ENCODE measurements around the gene CTNNBL1. TPM values are rescaled to one million over a fixed set of nuclear protein-coding genes. Genes with fewer than 3 reads are reported as not detected.

Gene CTNNBL1
- total RNA-seq, 1 experiment from 2014 or later = 55.4 TPM

- no peak for ATAC-seq
- no peaks in the 10 kb centered on the region for H3K36me3 ChIP-seq (ENCODE audit: control insufficient read depth in 1 of 2, insufficient read depth in 2 of 2, low read length in 2 of 2)
These were observed 193.0 kb downstream of the CTNNBL1 start for GRCh38 chr20:37886851-37887297.

More at GRCh38 chr20:37886851-37887297, 193.0 kb downstream of the CTNNBL1 start:
- intact Hi-C loops (cut with micrococcal nuclease) = no loop called here
- H3K79me2 ChIP-seq (ENCODE audit: insufficient read depth, low read length) = no peaks in the 10 kb centered on the region
- CTCF ChIA-PET = no interaction called here
- BruUV-seq (replicated peaks) = no TSS peak
- no peaks in the 10 kb centered on the region for H3K9me2 ChIP-seq (ENCODE audit: insufficient read depth)
- no peaks in the 10 kb centered on the region for H3K27me3 ChIP-seq (ENCODE audit: insufficient read depth, low read length)
- H4K20me1 ChIP-seq (ENCODE audit: insufficient read depth) = no peaks in the 10 kb centered on the region
- H3K4me1 ChIP-seq (ENCODE audit: control insufficient read depth in 1 of 2, insufficient read depth in 2 of 2, low read length in 2 of 2) = no peaks in the 10 kb centered on the region
- POLR2A ChIA-PET = no interaction called here
- no peak overlapping the region for H2AFZ ChIP-seq (ENCODE audit: low read depth, low read length, poor library complexity, severe bottlenecking)
- H3K9ac ChIP-seq (ENCODE audit: low read length) = no peak overlapping the region
- H3K4me3 ChIP-seq (replicated peaks in 1 of 2; ENCODE audit: low read depth in 1 of 2, low read length in 2 of 2) = no peak overlapping the region
- no peak overlapping the region for H3K27ac ChIP-seq (ENCODE audit: low read depth, low read length)
- H3K4me2 ChIP-seq (ENCODE audit: low read length) = no peak overlapping the region
- RAD21 ChIA-PET (ENCODE audit: low non-redundant PET in 1 of 2, low total read pairs in 2 of 2, uncharacterized antibody in 2 of 2, unreplicated experiment in 2 of 2) = no interaction called here
- TF ChIP-seq YY1 (IDR thresholded peaks at IDR 0.05; ENCODE audit: extremely low read depth, insufficient replicate concordance, low read depth, low read length) (no peak), FOSL1 (IDR thresholded peaks at IDR 0.05; ENCODE audit: low read depth) (no peak), RAD21 (IDR thresholded peaks at IDR 0.05; ENCODE audit: low read depth) (no peak), SIN3A (IDR thresholded peaks at IDR 0.05; ENCODE audit: low read depth) (no peak), ELF1 (IDR thresholded peaks at IDR 0.05; ENCODE audit: borderline replicate concordance, low read depth) (no peak), EGR1 (IDR thresholded peaks at IDR 0.05; ENCODE audit: low read depth) (no peak), JUND (IDR thresholded peaks at IDR 0.05) (no peak), EZH2 (IDR thresholded peaks at IDR 0.05) (no peak), POLR2AphosphoS5 (IDR thresholded peaks at IDR 0.05; ENCODE audit: low read depth, low read length) (no peak), EZH2phosphoT487 (IDR thresholded peaks at IDR 0.05; ENCODE audit: borderline replicate concordance) (no peak), TCF7L2 (IDR thresholded peaks at IDR 0.05; ENCODE audit: borderline replicate concordance, extremely low read depth, insufficient read depth, insufficient read length) (no peak), SP1 (IDR thresholded peaks at IDR 0.05; ENCODE audit: low read depth) (no peak), POLR2A (IDR thresholded peaks at IDR 0.05; ENCODE audit: borderline replicate concordance, extremely low read depth, insufficient read depth, insufficient read length) (no peak), CBX3 (IDR thresholded peaks at IDR 0.05; ENCODE audit: low read depth) (no peak), SRF (IDR thresholded peaks at IDR 0.05; ENCODE audit: low read depth) (no peak), MAX (IDR thresholded peaks at IDR 0.05) (no peak), ZNF274 (IDR thresholded peaks at IDR 0.05; ENCODE audit: low read depth, low read length) (no peak)
- TF ChIP-seq, protein P1, sequence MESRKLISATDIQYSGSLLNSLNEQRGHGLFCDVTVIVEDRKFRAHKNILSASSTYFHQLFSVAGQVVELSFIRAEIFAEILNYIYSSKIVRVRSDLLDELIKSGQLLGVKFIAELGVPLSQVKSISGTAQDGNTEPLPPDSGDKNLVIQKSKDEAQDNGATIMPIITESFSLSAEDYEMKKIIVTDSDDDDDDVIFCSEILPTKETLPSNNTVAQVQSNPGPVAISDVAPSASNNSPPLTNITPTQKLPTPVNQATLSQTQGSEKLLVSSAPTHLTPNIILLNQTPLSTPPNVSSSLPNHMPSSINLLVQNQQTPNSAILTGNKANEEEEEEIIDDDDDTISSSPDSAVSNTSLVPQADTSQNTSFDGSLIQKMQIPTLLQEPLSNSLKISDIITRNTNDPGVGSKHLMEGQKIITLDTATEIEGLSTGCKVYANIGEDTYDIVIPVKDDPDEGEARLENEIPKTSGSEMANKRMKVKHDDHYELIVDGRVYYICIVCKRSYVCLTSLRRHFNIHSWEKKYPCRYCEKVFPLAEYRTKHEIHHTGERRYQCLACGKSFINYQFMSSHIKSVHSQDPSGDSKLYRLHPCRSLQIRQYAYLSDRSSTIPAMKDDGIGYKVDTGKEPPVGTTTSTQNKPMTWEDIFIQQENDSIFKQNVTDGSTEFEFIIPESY (IDR thresholded peaks at IDR 0.05; ENCODE audit: extremely low read depth, insufficient replicate concordance, low read length) = no peak
- TF ChIP-seq, protein P2, sequence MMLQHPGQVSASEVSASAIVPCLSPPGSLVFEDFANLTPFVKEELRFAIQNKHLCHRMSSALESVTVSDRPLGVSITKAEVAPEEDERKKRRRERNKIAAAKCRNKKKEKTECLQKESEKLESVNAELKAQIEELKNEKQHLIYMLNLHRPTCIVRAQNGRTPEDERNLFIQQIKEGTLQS (IDR thresholded peaks at IDR 0.05) = no peak
- TF ChIP-seq, protein P3, sequence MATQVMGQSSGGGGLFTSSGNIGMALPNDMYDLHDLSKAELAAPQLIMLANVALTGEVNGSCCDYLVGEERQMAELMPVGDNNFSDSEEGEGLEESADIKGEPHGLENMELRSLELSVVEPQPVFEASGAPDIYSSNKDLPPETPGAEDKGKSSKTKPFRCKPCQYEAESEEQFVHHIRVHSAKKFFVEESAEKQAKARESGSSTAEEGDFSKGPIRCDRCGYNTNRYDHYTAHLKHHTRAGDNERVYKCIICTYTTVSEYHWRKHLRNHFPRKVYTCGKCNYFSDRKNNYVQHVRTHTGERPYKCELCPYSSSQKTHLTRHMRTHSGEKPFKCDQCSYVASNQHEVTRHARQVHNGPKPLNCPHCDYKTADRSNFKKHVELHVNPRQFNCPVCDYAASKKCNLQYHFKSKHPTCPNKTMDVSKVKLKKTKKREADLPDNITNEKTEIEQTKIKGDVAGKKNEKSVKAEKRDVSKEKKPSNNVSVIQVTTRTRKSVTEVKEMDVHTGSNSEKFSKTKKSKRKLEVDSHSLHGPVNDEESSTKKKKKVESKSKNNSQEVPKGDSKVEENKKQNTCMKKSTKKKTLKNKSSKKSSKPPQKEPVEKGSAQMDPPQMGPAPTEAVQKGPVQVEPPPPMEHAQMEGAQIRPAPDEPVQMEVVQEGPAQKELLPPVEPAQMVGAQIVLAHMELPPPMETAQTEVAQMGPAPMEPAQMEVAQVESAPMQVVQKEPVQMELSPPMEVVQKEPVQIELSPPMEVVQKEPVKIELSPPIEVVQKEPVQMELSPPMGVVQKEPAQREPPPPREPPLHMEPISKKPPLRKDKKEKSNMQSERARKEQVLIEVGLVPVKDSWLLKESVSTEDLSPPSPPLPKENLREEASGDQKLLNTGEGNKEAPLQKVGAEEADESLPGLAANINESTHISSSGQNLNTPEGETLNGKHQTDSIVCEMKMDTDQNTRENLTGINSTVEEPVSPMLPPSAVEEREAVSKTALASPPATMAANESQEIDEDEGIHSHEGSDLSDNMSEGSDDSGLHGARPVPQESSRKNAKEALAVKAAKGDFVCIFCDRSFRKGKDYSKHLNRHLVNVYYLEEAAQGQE (IDR thresholded peaks at IDR 0.05; ENCODE audit: low read depth) = no peak
- no peaks in the 10 kb centered on the region for H3K9me3 ChIP-seq (ENCODE audit: control insufficient read depth in 1 of 2, insufficient read depth in 1 of 2, low read depth in 1 of 2, low read length in 2 of 2)
- no peak for DNase-seq (ENCODE audit: low read depth, low spot score)

Measured in HCT116 (cell line).